Measurements from ENCODE around the gene CBR1.
A peak's percentile ranks its signal among the peaks of the same experiment; 100 is the strongest.
"Not testable (repeated sequence)": the region's sequence is repeated elsewhere in the genome, so short reads cannot be mapped to it uniquely, and the experiment has no call there.

The CBR1 gene

GRCh38 chr21:36052860-36053714 is 16.7 kb upstream of the CBR1 start:
- no peak for DNase-seq (ENCODE audit: low read depth)

DNA sequence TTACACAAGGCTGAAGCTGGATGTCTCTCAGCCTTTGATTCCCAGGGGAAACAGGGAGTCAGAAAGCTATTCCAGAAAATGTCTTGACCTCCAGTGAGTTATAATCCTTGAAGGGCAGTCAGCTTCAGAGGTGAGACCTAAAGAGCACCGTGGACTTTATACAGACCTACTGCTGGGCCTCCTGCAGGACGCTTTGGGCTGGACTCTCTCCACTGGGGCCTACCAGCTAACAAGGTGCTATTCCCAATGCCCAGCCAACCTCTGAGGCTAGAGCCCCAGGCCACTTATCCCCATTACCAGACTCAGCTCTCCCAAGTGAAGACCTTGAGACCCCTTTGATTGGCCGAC is 16.1 kb upstream of the CBR1 start:
- DNase-seq (ENCODE audit: low read depth): no peak

DNA sequence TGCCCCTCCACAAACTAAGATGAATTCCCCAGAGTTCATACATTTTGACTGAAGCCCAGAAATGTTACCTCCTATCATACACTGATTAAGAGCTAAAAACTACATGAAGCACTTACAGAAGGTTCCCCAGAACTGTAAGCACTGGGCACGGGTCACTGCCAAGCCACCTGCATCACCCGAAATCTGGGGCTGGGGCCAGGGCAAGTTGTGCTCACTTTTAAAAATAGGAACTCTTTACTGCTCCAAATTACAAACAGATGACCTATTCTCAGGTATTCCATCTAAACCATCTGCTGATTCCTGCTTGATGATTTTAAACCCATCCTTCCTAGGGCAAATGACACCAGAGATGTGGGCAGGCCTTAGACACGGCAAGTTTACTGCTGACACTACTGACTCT is 14.3 kb upstream of the CBR1 start:
- no peak for DNase-seq (ENCODE audit: low read depth)

GRCh38 chr21:36059823-36060158 is 10.0 kb upstream of the CBR1 start:
- DNase-seq (ENCODE audit: low read depth): no peak

DNA sequence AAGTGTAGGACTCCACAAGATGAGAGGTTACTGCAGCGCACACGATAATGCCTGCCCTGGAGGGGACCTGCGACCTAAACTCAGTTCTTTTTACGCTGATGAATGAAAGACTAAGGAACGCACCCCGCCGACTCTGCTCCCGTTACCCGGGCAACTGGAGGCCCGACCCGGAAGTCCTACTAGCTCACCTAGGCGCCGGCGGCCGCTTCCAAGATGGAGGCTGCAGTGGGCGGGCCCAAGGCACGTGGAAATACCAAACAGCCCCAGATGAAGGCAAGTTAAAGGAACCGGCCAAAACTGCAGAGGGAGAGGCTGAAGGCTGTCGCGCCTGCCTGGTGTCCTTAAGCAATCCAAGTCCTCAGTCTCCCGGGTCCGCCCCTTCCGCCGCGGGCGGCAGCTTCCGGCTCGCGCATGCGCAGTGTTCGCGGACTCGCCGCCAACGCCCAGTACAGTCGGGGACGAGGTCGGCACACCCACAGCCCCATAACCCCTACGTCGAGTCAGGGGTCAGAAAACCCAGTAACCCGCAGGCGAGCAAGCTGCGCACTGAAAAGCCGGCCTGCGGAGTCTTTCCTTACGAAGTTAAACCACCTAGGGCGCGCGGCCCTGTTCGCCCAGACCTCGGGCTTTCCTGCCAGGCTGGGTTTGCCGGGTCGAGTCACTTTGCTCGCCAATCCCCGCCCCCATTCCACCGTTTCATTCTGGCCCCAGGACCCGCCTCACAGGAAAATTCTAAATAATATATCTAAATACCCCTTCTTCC is 9.5 kb upstream of the CBR1 start, which contains the start of gene SETD4:
SETD4 (minus strand) TSS at position 368 of the 763 bp plus-strand sequence. CDS start 1,638 bp downstream, outside the sequence.
- peak; percentile 93 for DNase-seq (ENCODE audit: low read depth)

DNA sequence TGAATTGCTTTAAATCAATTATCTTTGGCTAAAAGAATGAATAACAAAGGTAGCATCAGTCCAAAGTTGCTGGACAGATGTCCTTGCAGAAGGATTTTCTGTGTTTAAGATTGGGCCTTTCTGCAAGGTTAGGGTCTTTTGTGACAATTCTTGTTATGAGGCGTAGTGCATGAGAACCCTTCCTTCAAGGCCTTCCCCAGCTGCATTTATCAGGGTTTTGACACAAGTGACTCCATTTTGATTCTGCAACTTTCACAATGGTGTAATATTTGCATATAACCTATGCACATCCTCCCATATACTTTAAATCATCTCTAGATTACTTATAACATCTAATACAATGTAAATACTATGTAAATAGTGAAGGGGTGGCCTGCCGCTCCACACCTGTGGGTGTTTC is 8.4 kb upstream of the CBR1 start:
- DNase-seq (ENCODE audit: low read depth): no peak

- no peak for DNase-seq (ENCODE audit: low read depth)
Observed at GRCh38 chr21:36063375-36064084, 6.3 kb upstream of the CBR1 start.

- DNase-seq (ENCODE audit: low read depth): no peak
Observed at GRCh38 chr21:36064085-36064460, 5.8 kb upstream of the CBR1 start.

GRCh38 chr21:36065497-36066036 is 4.3 kb upstream of the CBR1 start:
- DNase-seq (ENCODE audit: low read depth): no peak

GRCh38 chr21:36068748-36069398 is 951 bp upstream of the CBR1 start:
- DNase-seq (ENCODE audit: low read depth): no peak

DNA sequence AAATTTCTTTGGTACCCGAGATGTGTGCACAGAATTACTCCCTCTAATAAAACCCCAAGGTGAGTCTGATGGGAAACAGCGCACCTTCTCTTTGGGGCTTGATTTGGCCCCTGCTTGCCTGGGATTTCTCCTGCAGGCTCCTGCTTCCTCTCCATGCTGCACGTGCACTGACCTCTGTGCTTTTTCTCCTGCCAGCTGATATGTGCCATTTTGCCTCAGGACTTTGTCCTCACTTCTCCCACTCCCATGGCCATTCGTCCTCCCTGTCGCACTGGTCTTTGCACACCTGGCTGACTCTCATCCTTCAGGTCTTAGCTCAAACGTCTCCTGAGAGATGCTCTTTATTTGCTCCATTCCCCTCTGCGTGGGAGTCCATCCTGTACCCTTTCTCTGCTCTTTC is 1.2 kb downstream of the CBR1 start:
- no peak for DNase-seq (ENCODE audit: low read depth)

DNA sequence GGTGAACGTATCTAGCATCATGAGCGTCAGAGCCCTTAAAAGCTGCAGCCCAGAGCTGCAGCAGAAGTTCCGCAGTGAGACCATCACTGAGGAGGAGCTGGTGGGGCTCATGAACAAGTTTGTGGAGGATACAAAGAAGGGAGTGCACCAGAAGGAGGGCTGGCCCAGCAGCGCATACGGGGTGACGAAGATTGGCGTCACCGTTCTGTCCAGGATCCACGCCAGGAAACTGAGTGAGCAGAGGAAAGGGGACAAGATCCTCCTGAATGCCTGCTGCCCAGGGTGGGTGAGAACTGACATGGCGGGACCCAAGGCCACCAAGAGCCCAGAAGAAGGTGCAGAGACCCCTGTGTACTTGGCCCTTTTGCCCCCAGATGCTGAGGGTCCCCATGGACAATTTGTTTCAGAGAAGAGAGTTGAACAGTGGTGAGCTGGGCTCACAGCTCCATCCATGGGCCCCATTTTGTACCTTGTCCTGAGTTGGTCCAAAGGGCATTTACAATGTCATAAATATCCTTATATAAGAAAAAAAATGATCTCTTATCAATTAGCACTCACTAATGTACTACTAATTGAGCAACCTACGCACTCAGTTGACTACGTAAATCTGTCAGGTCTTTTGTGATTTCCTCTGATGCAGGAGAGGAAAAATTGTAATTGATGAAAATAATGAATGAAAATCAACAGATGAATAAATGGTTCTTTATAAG is 2.8 kb downstream of the CBR1 start:
- no peak for DNase-seq (ENCODE audit: low read depth)

- DNase-seq (ENCODE audit: low read depth): no peak
Observed at GRCh38 chr21:36073181-36073580, 3.4 kb downstream of the CBR1 start.

DNA sequence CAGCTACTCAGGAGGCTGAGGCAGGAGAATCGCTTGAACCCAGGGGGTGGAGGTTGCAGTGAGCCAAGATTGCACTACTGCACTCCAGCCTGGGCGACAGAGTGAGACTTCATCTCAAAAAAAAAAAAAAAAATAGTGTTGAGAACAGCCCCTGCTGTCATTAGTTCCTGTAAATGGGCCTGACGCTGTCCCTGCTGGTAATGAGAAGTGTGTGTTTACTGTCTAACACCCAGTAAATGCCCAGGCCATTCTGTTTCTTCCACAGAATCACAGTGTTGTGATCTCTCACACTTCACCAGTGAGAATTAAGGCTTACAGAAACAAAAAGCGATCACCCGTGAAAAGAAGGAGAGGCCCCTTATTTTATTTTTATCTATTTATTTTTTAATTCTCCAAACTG is 4.1 kb downstream of the CBR1 start:
- DNase-seq (ENCODE audit: low read depth): not testable (repeated sequence)

- DNase-seq (ENCODE audit: low read depth): no peak
Observed at GRCh38 chr21:36075171-36075570, 5.3 kb downstream of the CBR1 start.

DNA sequence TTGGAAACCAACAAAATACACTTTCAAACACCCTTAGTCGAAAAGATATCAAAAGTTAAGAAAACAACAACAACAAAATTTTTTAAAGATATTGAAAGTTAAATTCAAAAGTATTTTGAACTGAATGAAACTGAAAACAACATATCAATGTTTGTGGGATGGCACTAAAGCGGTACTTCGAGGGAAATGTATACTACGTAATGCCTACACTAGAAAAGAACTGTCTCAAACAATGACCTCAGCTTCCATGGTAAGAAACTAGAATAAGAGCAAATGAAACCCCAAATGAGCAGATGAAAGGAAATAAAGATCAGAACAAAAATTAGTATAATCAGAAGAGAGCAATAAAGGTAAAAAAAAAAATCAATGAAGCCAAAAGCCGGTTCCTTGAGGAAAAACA is 6.1 kb downstream of the CBR1 start:
- no peak for DNase-seq (ENCODE audit: low read depth)

DNA sequence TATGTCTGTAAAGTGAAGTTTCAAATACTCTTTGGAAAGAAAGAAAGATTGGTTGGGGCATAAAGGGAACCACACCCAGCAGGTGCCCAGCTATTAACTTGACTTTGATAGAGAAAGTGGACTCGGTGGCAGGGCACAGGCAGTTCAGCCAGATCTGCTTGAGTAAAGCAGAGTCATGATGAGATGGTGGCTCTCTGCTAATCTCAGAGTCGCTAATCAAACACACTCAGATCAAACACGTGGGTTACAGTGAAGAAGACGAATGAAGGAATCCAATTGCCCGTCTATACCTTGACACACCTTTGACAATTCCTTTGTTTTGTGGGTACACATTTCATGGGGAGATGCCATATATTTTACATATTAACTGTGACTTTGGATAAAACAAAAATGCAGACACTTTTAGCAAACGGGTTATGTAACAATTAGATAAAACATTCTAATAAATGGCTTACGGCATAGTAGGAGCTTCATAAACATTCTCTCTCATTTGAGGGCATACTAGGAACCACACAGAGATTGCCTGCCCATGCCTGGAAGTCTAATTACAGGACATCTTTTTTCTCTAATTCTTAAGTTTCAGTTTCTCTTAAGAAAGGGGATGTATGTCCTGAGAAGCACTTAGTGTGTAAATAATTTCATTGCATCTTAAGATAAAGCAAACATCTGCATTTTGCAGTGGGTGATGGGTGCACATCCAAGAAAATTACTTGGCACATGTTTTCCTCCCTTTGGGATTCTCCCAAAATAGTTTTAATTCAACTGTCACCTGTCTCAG is 7.2 kb downstream of the CBR1 start:
- no peak for DNase-seq (ENCODE audit: low read depth)

- no peak for DNase-seq (ENCODE audit: low read depth)
Observed at GRCh38 chr21:36077758-36078157, 7.9 kb downstream of the CBR1 start.

- DNase-seq (ENCODE audit: low read depth): peak; percentile 23
Observed at GRCh38 chr21:36079010-36079649, 9.3 kb downstream of the CBR1 start.

- DNase-seq (ENCODE audit: low read depth): no peak
Observed at GRCh38 chr21:36079671-36080070, 9.8 kb downstream of the CBR1 start.

Measured in activated T-cell treated with anti-CD3 and anti-CD28 coated beads for 48 hours (primary cell).